ENCODE results near the gene FHAD1. TPM values are rescaled to one million over a fixed set of nuclear protein-coding genes. Genes with fewer than 3 reads are reported as not detected.
"Not testable (repeated sequence)": the region's sequence is repeated elsewhere in the genome, so short reads cannot be mapped to it uniquely, and the experiment has no call there.

FHAD1 gene
- total RNA-seq, 1 donor from 2014 or later, result not detected

DNA sequence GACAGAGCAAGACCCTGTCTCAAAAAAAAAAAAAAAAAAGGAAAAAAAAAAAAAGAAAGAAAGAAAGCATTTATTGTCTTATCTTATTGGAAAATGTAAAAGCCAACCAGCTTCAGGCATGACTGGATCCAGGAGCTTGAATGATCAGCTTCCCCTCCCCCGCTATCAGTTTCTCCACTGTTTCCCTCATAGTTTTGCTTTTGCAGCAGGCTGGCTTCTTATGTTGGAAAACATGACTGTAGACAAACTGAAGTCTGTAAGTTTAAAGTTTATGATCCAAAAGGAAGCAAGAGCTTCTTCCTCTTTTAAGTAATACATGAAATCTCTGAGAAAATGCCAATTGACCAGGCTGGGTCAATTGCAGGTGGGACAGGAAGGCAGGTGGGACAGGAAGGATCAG lies 52.2 kb downstream of the FHAD1 start:
- H3K36me3 ChIP-seq, result no peaks in the 10 kb centered on the region
- intact Hi-C loops (cut with DNase I), result no loop called here
- H3K27me3 ChIP-seq, result no peaks in the 10 kb centered on the region

DNA sequence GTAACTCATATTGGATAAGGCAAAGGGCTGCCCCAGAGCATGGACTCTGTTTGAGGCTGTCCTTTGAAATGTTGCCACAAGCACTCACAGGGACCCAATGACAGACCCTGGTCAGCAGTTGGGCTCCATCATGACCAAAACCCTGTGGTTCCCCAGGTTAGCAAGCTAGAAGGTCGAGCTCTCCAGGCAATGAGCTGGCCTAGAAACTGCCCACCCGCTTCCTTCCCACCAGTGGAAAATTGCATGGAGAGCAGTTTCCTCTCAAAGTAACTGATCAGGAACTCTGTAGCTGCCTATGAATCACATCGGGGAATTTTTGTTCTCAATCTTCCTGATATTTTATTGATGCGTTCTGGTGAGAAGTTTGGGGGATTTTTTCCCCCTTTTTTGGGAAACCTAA lies 52.8 kb downstream of the FHAD1 start:
- intact Hi-C loops (cut with DNase I), result loop anchor here (5.0 kb wide), 1 partner anchor 173 kb away; no protein-coding TSS in a partner anchor
- no peak for DNase-seq (ENCODE audit: extremely low spot score in 2 of 2)
- H3K27ac ChIP-seq, result no peak overlapping the region
- no peaks in the 10 kb centered on the region for H3K36me3 ChIP-seq
- no peaks in the 10 kb centered on the region for H3K9me3 ChIP-seq
- H3K27me3 ChIP-seq, result no peaks in the 10 kb centered on the region
- no peaks in the 10 kb centered on the region for H3K4me1 ChIP-seq
- H3K4me3 ChIP-seq, result no peak overlapping the region
- TF ChIP-seq, protein P1, sequence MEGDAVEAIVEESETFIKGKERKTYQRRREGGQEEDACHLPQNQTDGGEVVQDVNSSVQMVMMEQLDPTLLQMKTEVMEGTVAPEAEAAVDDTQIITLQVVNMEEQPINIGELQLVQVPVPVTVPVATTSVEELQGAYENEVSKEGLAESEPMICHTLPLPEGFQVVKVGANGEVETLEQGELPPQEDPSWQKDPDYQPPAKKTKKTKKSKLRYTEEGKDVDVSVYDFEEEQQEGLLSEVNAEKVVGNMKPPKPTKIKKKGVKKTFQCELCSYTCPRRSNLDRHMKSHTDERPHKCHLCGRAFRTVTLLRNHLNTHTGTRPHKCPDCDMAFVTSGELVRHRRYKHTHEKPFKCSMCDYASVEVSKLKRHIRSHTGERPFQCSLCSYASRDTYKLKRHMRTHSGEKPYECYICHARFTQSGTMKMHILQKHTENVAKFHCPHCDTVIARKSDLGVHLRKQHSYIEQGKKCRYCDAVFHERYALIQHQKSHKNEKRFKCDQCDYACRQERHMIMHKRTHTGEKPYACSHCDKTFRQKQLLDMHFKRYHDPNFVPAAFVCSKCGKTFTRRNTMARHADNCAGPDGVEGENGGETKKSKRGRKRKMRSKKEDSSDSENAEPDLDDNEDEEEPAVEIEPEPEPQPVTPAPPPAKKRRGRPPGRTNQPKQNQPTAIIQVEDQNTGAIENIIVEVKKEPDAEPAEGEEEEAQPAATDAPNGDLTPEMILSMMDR (IDR thresholded peaks at IDR 0.05), result no peak
- no peak for TF ChIP-seq POLR2AphosphoS5 (IDR thresholded peaks at IDR 0.05; ENCODE audit: insufficient read depth in 1 of 2, low read depth in 1 of 2)
- no peak for TF ChIP-seq POLR2A (IDR thresholded peaks at IDR 0.05)

More for the DNA sequence above, 52.2 kb downstream of the FHAD1 start:
- no peak overlapping the region for H3K4me3 ChIP-seq
- no peaks in the 10 kb centered on the region for H3K4me1 ChIP-seq
- DNase-seq (ENCODE audit: extremely low spot score in 2 of 2), result no peak
- H3K27ac ChIP-seq, result no peak overlapping the region
- TF ChIP-seq, protein P1 (IDR thresholded peaks at IDR 0.05), result no peak
- TF ChIP-seq POLR2A (IDR thresholded peaks at IDR 0.05), result no peak
- no peaks in the 10 kb centered on the region for H3K9me3 ChIP-seq

DNA sequence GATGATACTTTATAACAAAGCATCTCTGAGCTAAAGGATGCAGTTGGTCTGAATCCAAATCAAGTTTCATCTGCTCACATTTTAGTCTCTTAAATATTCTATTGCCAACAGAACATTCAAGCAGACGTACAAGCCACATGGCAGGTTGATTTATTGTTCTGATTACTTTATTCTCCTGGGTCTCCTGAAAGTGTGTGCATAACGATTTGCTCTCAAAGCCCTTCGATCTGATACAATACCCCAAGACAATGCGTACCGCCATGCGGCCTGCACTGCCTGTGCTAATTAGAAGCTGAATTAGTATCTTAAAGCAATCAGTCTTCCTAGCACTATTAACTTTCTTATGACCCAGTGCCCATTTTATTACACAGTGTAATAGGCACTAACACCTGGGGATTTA lies 56.9 kb downstream of the FHAD1 start:
- Histone ChIP-seq H3K9me3 (no peaks in the 10 kb centered on the region), H3K36me3 (no peaks in the 10 kb centered on the region), H3K27ac (no peak overlapping the region), H3K4me3 (no peak overlapping the region), H3K27me3 (no peaks in the 10 kb centered on the region), H3K4me1 (no peaks in the 10 kb centered on the region)
- DNase-seq (ENCODE audit: extremely low spot score in 2 of 2), result no peak
- intact Hi-C loops (cut with DNase I), result loop anchor here (5.0 kb wide), 1 partner anchor 177 kb away; no protein-coding TSS in a partner anchor
- TF ChIP-seq POLR2A (IDR thresholded peaks at IDR 0.05), result no peak
- no peak for TF ChIP-seq POLR2AphosphoS5 (IDR thresholded peaks at IDR 0.05; ENCODE audit: insufficient read depth in 1 of 2, low read depth in 1 of 2)
- TF ChIP-seq, protein P1 (IDR thresholded peaks at IDR 0.05), result no peak

DNA sequence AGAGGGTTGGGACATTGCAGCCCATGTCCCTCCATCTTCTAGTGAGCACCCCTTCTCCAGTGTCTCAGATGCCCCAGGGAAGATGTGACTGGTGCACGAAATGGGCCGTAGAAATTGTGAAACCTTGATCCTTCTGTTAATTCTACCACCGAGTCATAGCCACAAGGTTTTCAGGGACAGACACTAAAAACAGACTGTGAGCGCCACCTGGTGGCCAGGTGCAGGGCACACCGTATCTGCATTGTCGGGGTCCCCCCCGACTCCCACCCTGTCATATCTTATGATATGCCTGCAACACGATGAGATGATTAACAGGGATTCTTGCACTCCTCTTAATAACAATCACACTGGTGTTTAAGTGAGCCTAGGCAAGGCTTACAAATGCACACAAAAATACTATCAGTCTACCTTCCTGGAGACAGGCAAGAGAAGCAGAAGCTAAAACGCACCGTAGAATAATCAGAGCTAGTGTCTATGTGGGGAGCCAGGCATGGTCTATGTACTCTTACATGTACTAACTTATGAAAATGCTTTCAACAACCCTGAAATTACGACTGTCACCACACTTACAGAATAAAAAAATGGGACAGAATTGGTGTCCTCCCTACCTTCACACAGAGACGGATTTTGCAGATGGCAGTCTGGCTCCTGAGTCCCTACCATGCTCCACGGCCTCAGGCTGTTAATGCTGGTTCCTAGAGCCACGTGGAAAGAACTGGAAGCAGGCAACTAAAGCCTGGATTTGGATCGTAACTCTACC lies 57.9 kb downstream of the FHAD1 start:
- Histone ChIP-seq H3K27ac (no peak overlapping the region), H3K9me3 (no peaks in the 10 kb centered on the region), H3K4me1 (no peaks in the 10 kb centered on the region), H3K27me3 (no peaks in the 10 kb centered on the region), H3K36me3 (no peaks in the 10 kb centered on the region), H3K4me3 (no peak overlapping the region)
- TF ChIP-seq POLR2AphosphoS5 (IDR thresholded peaks at IDR 0.05; ENCODE audit: insufficient read depth in 1 of 2, low read depth in 1 of 2) (peak in 1 of 2 donors; percentile 44), POLR2A (IDR thresholded peaks at IDR 0.05) (no peak)
- TF ChIP-seq, protein P1 (IDR thresholded peaks at IDR 0.05), result peak; percentile 79 to 82 (median 80)
- intact Hi-C loops (cut with DNase I), result loop anchor here (5.0 kb wide), 1 partner anchor 178 kb away; no protein-coding TSS in a partner anchor
- no peak for DNase-seq (ENCODE audit: extremely low spot score in 2 of 2)

DNA sequence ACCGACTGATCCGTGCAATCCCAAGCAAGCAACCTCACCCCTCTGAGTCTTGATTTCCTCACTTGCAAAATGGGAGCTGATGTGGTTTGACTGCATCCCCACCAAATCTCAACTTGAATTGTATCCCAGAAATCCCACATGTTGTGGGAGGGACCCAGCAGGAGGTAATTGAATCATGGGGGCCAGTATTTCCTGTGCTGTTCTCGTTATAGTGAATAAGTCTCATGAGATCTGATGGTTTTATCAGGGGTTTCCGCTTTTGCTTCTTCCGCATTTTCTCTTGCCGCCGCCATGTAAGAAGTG lies 58.4 kb downstream of the FHAD1 start:
- no peaks in the 10 kb centered on the region for H3K27me3 ChIP-seq
- no peak overlapping the region for H3K27ac ChIP-seq
- intact Hi-C loops (cut with DNase I), result no loop called here
- no peaks in the 10 kb centered on the region for H3K4me1 ChIP-seq
- H3K9me3 ChIP-seq, result no peaks in the 10 kb centered on the region
- no peak overlapping the region for H3K4me3 ChIP-seq
- DNase-seq (ENCODE audit: extremely low spot score in 2 of 2), result no peak
- no peaks in the 10 kb centered on the region for H3K36me3 ChIP-seq
- TF ChIP-seq, protein P1 (IDR thresholded peaks at IDR 0.05), result no peak
- TF ChIP-seq POLR2AphosphoS5 (IDR thresholded peaks at IDR 0.05; ENCODE audit: insufficient read depth in 1 of 2, low read depth in 1 of 2) (no peak), POLR2A (IDR thresholded peaks at IDR 0.05) (no peak)

DNA sequence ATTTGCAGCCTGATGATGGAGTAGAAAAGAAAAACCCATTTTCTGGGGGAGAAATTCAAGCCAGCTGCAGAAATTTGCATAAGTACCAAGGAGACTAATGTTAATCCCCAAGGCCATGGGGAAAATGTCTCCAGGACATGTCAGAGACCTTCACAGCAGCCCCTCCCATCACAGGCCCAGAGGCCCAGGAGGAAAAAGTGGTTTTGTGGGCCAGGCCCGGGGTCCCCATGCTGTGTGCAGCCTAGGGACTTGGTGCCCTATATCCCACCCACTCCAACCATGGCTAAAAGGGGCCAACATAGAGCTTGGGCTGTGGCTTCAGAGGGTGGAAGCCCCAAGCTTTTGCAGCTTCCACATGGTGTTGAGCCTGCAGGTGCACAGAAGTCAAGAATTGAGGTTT lies 59.3 kb downstream of the FHAD1 start:
- H3K27ac ChIP-seq; DNase-seq (ENCODE audit: extremely low spot score in 2 of 2); H3K36me3 ChIP-seq; H3K9me3 ChIP-seq; H3K4me1 ChIP-seq; intact Hi-C loops (cut with DNase I); H3K27me3 ChIP-seq; H3K4me3 ChIP-seq: not testable (repeated sequence)
